ENCODE results near the gene CALY. TPM values are rescaled to one million over a fixed set of nuclear protein-coding genes. Genes with fewer than 3 reads are reported as not detected.

CALY gene
- polyA plus RNA-seq, 2 of the 4 experiments (the other 2 are of a cell fraction), result 0.30 to 0.63 TPM

DNA sequence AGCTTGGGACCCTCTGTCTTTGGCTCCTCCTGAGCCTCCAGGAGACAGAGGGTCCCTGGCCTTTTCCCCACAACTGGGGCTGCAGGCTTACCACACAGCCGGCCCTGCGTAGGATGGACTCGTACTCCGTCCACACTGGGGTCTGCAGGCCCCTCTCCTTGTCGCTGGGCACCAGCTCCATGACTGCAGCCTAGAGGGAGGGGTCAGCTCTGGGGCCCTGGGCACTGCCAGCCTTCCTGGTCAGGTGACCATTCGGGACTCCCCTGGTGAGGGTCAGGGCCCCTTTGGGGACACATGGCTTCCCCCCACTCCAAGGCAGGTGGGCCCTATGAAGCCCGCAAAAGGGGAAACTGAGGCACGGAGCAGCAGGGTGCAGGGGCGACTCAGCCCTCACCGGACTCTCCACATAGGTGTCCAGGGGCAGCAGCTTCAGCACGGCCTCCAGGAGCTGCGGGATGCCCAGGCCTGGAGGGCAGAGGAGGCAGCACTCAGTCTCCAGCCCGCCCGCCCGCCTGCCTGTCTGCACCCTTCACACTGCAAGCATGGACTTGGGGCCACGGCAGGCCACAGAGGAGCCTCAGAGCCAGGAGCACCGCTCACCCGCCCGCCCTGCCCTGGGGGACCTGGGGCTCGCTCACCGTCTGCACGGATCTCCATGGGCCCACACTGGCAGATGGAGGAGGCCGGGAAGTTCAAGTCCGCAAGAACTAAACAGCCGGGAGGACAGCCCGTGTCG is 20.0 kb upstream of the CALY start:
- POLR2A ChIA-PET, result interaction anchor here (0.8 kb wide), 1 partner anchor 12 kb away, joined by 3 read pairs; no protein-coding TSS in a partner anchor
- no peaks in the 10 kb centered on the region for H3K9me3 ChIP-seq
- no peak for FAIRE-seq
- WGBS (ENCODE audit: missing lambda C conversion rate), result 94% methylated on average over 5 of the region's 27 CpGs
- H3K4me2 ChIP-seq, result peak overlapping the region; percentile 98
- DNase-seq (ENCODE audit: low read depth in 1 of 2, low spot score in 1 of 2), result no peak
- peak in 1 of 2 experiments; percentile 9; a peak in 3 of 6 replicates for ATAC-seq
- CTCF ChIA-PET, result interaction anchor here (1.5 to 5.5 kb wide), 2 partner anchors 10 to 27 kb away, joined by 4 to 38 read pairs; partner anchors contain the start of gene PRAP1
- peak overlapping the region; percentile 78; the same call in 2 of the 3 replicates for H3K4me3 ChIP-seq
- peaks cover 10% of the 10 kb centered on the region; the same call in 1 of the 3 replicates for H3K4me1 ChIP-seq
- TF ChIP-seq, protein P1, sequence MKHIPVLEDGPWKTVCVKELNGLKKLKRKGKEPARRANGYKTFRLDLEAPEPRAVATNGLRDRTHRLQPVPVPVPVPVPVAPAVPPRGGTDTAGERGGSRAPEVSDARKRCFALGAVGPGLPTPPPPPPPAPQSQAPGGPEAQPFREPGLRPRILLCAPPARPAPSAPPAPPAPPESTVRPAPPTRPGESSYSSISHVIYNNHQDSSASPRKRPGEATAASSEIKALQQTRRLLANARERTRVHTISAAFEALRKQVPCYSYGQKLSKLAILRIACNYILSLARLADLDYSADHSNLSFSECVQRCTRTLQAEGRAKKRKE (CRISPR knock-in tag; IDR thresholded peaks at IDR 0.05; ENCODE audit: low read depth), result no peak
- TF ChIP-seq MAZ (IDR thresholded peaks at IDR 0.05; ENCODE audit: borderline replicate concordance, low read depth, low read length) (no peak), ZFP36 (IDR thresholded peaks at IDR 0.05; ENCODE audit: borderline replicate concordance, partially characterized antibody) (no peak), CHD4 (IDR thresholded peaks at IDR 0.05; ENCODE audit: borderline replicate concordance) (no peak), POLR2A (IDR thresholded peaks at IDR 0.05; ENCODE audit: low read length) (no peak), ESRRA (IDR thresholded peaks at IDR 0.05; ENCODE audit: borderline replicate concordance, low read length) (no peak), ZC3H11A (IDR thresholded peaks at IDR 0.05) (no peak), NR3C1 (IDR thresholded peaks at IDR 0.05) (no peak), CBX2 (IDR thresholded peaks at IDR 0.05; ENCODE audit: borderline replicate concordance, low read depth) (no peak), MAFK (IDR thresholded peaks at IDR 0.05; ENCODE audit: partially characterized antibody) (no peak), NPAS2 (CRISPR knock-in tag; IDR thresholded peaks at IDR 0.05; ENCODE audit: borderline replicate concordance) (no peak)
- peak overlapping the region in 1 of 2 experiments; percentile 86; a peak in 4 of 6 replicates for H3K27ac ChIP-seq

DNA sequence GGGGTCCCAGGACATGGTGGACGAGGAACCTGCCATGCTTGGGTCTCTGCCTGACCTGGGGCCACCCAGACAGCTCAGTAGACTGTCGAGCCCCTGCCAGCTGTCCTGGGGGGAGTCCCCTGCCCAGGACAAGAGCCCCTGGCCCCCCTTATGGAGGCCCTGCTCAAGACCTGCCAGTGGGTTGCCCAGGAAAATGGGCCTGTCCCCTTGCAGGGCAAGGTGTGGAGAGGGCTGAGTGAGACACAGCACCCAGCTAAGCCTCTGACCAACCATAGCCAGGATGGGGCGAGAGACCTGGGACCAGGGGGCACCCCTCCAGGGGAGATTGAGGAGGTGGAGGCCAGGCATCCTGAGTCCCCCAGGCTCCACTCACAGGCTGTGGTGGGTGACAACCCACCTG is 19.3 kb upstream of the CALY start:
- ATAC-seq (no peak), DNase-seq (ENCODE audit: low read depth in 1 of 2, low spot score in 1 of 2) (no peak), FAIRE-seq (no peak)
- no peaks in the 10 kb centered on the region for H3K9me3 ChIP-seq
- no peak overlapping the region for H3K27ac ChIP-seq
- peaks cover 10% of the 10 kb centered on the region; the same call in 1 of the 3 replicates for H3K4me1 ChIP-seq
- ChIA-PET CTCF (interaction anchor here (1.5 to 5.5 kb wide), 2 partner anchors 9 to 26 kb away, joined by 4 to 38 read pairs; partner anchors contain the start of gene PRAP1), POLR2A (no interaction called here)
- TF ChIP-seq, protein P2, sequence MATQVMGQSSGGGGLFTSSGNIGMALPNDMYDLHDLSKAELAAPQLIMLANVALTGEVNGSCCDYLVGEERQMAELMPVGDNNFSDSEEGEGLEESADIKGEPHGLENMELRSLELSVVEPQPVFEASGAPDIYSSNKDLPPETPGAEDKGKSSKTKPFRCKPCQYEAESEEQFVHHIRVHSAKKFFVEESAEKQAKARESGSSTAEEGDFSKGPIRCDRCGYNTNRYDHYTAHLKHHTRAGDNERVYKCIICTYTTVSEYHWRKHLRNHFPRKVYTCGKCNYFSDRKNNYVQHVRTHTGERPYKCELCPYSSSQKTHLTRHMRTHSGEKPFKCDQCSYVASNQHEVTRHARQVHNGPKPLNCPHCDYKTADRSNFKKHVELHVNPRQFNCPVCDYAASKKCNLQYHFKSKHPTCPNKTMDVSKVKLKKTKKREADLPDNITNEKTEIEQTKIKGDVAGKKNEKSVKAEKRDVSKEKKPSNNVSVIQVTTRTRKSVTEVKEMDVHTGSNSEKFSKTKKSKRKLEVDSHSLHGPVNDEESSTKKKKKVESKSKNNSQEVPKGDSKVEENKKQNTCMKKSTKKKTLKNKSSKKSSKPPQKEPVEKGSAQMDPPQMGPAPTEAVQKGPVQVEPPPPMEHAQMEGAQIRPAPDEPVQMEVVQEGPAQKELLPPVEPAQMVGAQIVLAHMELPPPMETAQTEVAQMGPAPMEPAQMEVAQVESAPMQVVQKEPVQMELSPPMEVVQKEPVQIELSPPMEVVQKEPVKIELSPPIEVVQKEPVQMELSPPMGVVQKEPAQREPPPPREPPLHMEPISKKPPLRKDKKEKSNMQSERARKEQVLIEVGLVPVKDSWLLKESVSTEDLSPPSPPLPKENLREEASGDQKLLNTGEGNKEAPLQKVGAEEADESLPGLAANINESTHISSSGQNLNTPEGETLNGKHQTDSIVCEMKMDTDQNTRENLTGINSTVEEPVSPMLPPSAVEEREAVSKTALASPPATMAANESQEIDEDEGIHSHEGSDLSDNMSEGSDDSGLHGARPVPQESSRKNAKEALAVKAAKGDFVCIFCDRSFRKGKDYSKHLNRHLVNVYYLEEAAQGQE (IDR thresholded peaks at IDR 0.05), result no peak
- TF ChIP-seq HOXA7 (CRISPR knock-in tag; IDR thresholded peaks at IDR 0.05) (no peak), FOSL2 (IDR thresholded peaks at IDR 0.05) (no peak), FOSL2 (CRISPR knock-in tag; IDR thresholded peaks at IDR 0.05) (no peak), MAZ (IDR thresholded peaks at IDR 0.05; ENCODE audit: borderline replicate concordance, low read depth, low read length) (no peak), RFX5 (IDR thresholded peaks at IDR 0.05) (no peak)
- TF ChIP-seq, protein P3, sequence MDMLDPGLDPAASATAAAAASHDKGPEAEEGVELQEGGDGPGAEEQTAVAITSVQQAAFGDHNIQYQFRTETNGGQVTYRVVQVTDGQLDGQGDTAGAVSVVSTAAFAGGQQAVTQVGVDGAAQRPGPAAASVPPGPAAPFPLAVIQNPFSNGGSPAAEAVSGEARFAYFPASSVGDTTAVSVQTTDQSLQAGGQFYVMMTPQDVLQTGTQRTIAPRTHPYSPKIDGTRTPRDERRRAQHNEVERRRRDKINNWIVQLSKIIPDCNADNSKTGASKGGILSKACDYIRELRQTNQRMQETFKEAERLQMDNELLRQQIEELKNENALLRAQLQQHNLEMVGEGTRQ (IDR thresholded peaks at IDR 0.05), result no peak
- no peak overlapping the region for H3K4me3 ChIP-seq
- H3K4me2 ChIP-seq, result no peak overlapping the region
- WGBS (ENCODE audit: missing lambda C conversion rate), result 83% methylated on average over 3 of the region's 3 CpGs
